ENCODE measurements around the gene TNFSF13.
A peak's percentile ranks its signal among the peaks of the same experiment; 100 is the strongest.

Gene TNFSF13

DNA sequence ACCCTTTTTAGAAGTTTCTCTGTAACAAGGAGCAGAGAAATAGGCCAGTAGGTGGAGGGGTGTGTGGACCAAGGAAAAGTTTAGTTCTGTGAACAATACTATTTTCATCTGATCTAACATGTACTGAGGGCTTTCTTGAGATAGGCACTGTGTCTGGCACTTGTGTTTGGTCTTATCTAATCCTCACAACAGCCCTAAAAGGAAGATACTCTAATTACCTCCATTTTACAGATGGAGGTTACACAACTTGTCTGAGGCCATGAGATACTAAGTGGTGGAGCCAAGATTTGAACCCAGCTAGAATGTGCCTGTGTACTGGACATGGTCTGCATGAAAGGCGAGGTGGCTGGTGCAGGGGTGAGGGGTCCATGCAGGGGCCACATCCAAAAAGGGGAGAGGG lies 5.2 kb upstream of the TNFSF13 start:
- Histone ChIP-seq H3K36me3 (ENCODE audit: control insufficient read depth, insufficient read depth, low read length) (no peaks in the 10 kb centered on the region), H3K4me3 (replicated peaks; ENCODE audit: low read depth, low read length) (no peak overlapping the region), H3K27me3 (replicated peaks; ENCODE audit: control insufficient read depth, insufficient read depth, low read length) (no peaks in the 10 kb centered on the region)
- no peak for DNase-seq (ENCODE audit: extremely low read depth, insufficient read length)
- TF ChIP-seq, protein P1, sequence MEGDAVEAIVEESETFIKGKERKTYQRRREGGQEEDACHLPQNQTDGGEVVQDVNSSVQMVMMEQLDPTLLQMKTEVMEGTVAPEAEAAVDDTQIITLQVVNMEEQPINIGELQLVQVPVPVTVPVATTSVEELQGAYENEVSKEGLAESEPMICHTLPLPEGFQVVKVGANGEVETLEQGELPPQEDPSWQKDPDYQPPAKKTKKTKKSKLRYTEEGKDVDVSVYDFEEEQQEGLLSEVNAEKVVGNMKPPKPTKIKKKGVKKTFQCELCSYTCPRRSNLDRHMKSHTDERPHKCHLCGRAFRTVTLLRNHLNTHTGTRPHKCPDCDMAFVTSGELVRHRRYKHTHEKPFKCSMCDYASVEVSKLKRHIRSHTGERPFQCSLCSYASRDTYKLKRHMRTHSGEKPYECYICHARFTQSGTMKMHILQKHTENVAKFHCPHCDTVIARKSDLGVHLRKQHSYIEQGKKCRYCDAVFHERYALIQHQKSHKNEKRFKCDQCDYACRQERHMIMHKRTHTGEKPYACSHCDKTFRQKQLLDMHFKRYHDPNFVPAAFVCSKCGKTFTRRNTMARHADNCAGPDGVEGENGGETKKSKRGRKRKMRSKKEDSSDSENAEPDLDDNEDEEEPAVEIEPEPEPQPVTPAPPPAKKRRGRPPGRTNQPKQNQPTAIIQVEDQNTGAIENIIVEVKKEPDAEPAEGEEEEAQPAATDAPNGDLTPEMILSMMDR (IDR thresholded peaks at IDR 0.05; ENCODE audit: insufficient read depth, low read length, poor library complexity, severe bottlenecking) = no peak

DNA sequence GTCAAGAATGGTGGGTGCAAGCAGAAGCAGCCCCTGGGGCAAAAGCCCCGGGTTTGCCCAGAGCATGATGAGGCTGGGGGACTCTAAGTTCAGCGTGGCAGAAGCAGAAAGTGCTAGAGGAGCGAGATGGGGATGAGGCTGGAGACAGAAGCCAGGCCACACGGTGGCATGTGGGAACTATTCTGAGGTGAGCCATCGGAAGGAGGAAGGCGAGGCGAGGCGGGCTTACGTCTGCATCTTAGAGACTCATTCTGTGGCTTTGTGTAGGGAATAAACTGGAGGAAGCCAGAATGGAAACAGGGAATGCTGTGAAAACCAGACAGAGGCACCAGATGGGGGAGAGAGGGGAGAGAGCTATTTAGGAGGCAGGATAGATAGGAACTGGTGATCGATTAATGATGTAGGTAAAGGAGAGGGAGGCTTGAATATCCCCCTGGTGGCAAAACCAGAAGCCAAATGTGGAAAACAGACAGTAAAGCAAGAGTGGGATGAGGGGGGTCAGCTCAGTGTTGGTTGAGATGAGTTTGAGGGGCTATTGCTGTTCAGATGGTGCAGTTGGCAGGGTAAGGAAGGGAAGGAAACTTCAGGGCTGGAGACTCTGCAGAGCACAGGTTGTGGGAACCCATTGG lies 3.1 kb upstream of the TNFSF13 start:
- H3K4me3 ChIP-seq (replicated peaks; ENCODE audit: low read depth, low read length) = no peak overlapping the region
- no peaks in the 10 kb centered on the region for H3K36me3 ChIP-seq (ENCODE audit: control insufficient read depth, insufficient read depth, low read length)
- no peaks in the 10 kb centered on the region for H3K27me3 ChIP-seq (replicated peaks; ENCODE audit: control insufficient read depth, insufficient read depth, low read length)
- TF ChIP-seq, protein P1 (IDR thresholded peaks at IDR 0.05; ENCODE audit: insufficient read depth, low read length, poor library complexity, severe bottlenecking) = peak; percentile 6
- DNase-seq (ENCODE audit: extremely low read depth, insufficient read length) = no peak

DNA sequence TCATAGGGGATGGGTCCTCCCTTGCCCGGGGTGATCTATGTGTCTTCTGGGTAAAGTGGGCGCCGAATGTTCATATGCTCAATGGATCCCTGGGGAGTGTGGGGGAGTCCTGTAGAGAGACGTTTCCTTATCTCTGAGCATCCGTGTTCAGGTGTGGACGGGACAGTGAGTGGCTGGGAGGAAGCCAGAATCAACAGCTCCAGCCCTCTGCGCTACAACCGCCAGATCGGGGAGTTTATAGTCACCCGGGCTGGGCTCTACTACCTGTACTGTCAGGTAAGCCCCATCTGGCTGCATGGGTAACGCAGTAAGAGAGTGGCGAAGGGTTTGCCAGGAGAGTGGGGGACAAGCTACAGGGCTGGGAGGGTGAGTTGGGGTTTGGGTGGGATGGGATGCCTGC lies 1.9 kb upstream of the TNFSF13 start:
- Histone ChIP-seq H3K36me3 (ENCODE audit: control insufficient read depth, insufficient read depth, low read length) (no peaks in the 10 kb centered on the region), H3K4me3 (replicated peaks; ENCODE audit: low read depth, low read length) (no peak overlapping the region), H3K27me3 (replicated peaks; ENCODE audit: control insufficient read depth, insufficient read depth, low read length) (no peaks in the 10 kb centered on the region)
- TF ChIP-seq, protein P1 (IDR thresholded peaks at IDR 0.05; ENCODE audit: insufficient read depth, low read length, poor library complexity, severe bottlenecking) = no peak
- DNase-seq (ENCODE audit: extremely low read depth, insufficient read length) = no peak

DNA sequence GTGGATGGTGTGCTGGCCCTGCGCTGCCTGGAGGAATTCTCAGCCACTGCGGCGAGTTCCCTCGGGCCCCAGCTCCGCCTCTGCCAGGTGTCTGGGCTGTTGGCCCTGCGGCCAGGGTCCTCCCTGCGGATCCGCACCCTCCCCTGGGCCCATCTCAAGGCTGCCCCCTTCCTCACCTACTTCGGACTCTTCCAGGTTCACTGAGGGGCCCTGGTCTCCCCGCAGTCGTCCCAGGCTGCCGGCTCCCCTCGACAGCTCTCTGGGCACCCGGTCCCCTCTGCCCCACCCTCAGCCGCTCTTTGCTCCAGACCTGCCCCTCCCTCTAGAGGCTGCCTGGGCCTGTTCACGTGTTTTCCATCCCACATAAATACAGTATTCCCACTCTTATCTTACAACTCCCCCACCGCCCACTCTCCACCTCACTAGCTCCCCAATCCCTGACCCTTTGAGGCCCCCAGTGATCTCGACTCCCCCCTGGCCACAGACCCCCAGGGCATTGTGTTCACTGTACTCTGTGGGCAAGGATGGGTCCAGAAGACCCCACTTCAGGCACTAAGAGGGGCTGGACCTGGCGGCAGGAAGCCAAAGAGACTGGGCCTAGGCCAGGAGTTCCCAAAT lies 1.3 kb upstream of the TNFSF13 start:
- no peaks in the 10 kb centered on the region for H3K36me3 ChIP-seq (ENCODE audit: control insufficient read depth, insufficient read depth, low read length)
- TF ChIP-seq, protein P1 (IDR thresholded peaks at IDR 0.05; ENCODE audit: insufficient read depth, low read length, poor library complexity, severe bottlenecking) = no peak
- H3K27me3 ChIP-seq (replicated peaks; ENCODE audit: control insufficient read depth, insufficient read depth, low read length) = no peaks in the 10 kb centered on the region
- DNase-seq (ENCODE audit: extremely low read depth, insufficient read length) = no peak
- no peak overlapping the region for H3K4me3 ChIP-seq (replicated peaks; ENCODE audit: low read depth, low read length)

DNA sequence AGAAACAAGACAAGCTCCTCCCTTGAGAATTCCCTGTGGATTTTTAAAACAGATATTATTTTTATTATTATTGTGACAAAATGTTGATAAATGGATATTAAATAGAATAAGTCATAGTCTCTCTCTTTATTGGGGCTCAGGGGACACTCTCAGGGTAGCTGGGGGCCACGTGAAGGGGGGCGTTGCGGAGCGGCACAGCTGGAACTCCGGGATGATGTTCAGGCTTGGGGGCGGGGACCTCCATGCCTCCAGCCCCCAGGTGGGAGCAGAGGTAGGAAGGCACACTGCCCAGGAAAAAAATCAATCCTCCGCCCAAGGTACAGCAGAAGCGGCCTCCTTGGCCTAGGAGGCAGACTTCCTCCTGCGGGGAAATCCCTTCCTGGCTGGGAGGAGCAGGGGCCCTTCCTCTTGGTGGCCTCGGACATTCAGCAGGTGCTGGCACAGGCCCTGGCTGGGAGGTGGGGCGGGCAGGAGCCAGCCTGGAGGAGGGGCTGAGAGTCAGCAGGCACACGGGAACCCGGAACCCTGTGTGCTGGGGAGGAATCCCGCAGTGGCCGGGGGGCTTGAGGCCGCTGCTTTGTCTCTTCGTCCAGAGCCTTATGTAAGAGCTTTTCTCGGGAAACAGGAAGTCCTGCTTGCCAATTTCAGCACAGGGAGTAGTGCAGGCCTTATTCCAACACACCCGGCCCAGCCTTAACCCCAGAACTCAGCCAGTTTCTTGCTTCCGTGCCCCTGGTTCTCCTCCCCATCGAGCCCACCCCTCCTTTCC lies 591 bp upstream of the TNFSF13 start:
- H3K4me3 ChIP-seq (replicated peaks; ENCODE audit: low read depth, low read length) = peak overlapping the region; percentile 41
- no peaks in the 10 kb centered on the region for H3K36me3 ChIP-seq (ENCODE audit: control insufficient read depth, insufficient read depth, low read length)
- TF ChIP-seq, protein P1 (IDR thresholded peaks at IDR 0.05; ENCODE audit: insufficient read depth, low read length, poor library complexity, severe bottlenecking) = no peak
- no peaks in the 10 kb centered on the region for H3K27me3 ChIP-seq (replicated peaks; ENCODE audit: control insufficient read depth, insufficient read depth, low read length)
- DNase-seq (ENCODE audit: extremely low read depth, insufficient read length) = peak; percentile 73

Measured in GM06990 (cell line).